Smooth muscle cell (in vitro differentiated cells): Measurements from ENCODE around the gene TOR4A. TPM values are rescaled to one million over a fixed set of nuclear protein-coding genes. Genes with fewer than 3 reads are reported as not detected.
"Not testable (repeated sequence)": the region's sequence is repeated elsewhere in the genome, so short reads cannot be mapped to it uniquely, and the experiment has no call there.

Experiments used
- DNase-seq: peaks from one replicate; lab custom pipeline; 2025; ENCODE audit not compliant: unreplicated experiment; lab: John Stamatoyannopoulos, UW
- H2AFZ ChIP-seq: fragments of 200-600 bp; sonication (generic); 2 replicates; pipeline ENCODE4 v1.6.0; 2016; ENCODE audit warnings: antibody characterized with exemption, low read depth, mild to moderate bottlenecking
- H3F3A ChIP-seq: fragments of 200-600 bp; sonication (generic); 2 replicates; pipeline ENCODE4 v1.6.0; 2017; ENCODE audit warnings: antibody characterized with exemption, low read depth
- H3K27ac ChIP-seq: fragments of 200-600 bp; sonication (generic); 2 replicates; pipeline ENCODE4 v1.5.1; 2016; ENCODE audit warnings: low read depth, mild to moderate bottlenecking
- H3K27me3 ChIP-seq: fragments of 200-600 bp; sonication (generic); 2 replicates; pipeline ENCODE4 v1.6.1; 2016; ENCODE audit warnings: low read depth, mild to moderate bottlenecking
- H3K36me3 ChIP-seq: fragments of 200-600 bp; sonication (generic); 2 replicates; pipeline ENCODE4 v1.5.1; 2016; ENCODE audit warnings: low read depth
- H3K4me1 ChIP-seq: fragments of 200-600 bp; sonication (generic); 2 replicates; pipeline ENCODE4 v1.5.1; 2016; ENCODE audit warnings: low read depth
- H3K4me2 ChIP-seq: fragments of 200-600 bp; sonication (generic); 2 replicates; pipeline ENCODE4 v1.6.0; 2016; ENCODE audit warnings: mild to moderate bottlenecking
- H3K4me3 ChIP-seq: fragments of 200-600 bp; sonication (generic); 2 replicates; pipeline ENCODE4 v1.5.1; 2016; ENCODE audit warnings: mild to moderate bottlenecking
- H3K79me2 ChIP-seq: fragments of 200-600 bp; sonication (generic); 2 replicates; pipeline ENCODE4 v1.6.0; 2016; ENCODE audit warnings: low read depth, mild to moderate bottlenecking
- H3K9ac ChIP-seq: fragments of 200-600 bp; sonication (generic); 2 replicates; pipeline ENCODE4 v1.6.0; 2016; ENCODE audit warnings: low read depth
- H3K9me3 ChIP-seq: fragments of 200-600 bp; sonication (generic); replicated peaks from 2 replicates; pipeline ENCODE4 v1.5.1; 2016; ENCODE audit warnings: low read depth
- H4K20me1 ChIP-seq: fragments of 200-600 bp; sonication (generic); 2 replicates; pipeline ENCODE4 v1.6.0; 2016; ENCODE audit warnings: low read depth
- CTCF ChIP-seq: fragments of 200-600 bp; sonication (generic); IDR thresholded peaks from 2 replicates; pipeline ENCODE4 v1.5.1; 2017; ENCODE audit warnings: borderline replicate concordance, mild to moderate bottlenecking, antibody characterized with exemption; ENCODE audit not compliant: insufficient read depth, poor library complexity, severe bottlenecking
- WGBS: methylation state at CpG from one replicate; pipeline ENCODE4 v1.1.7; 2016; ENCODE audit warnings: low lambda C conversion rate; 5-methylcytosine and 5-hydroxymethylcytosine counted together
- polyA plus RNA-seq: library from polyadenylated mRNA; unstranded; fragments of >200 nt; fragmentation: Nextera tagmentation; extraction: Ambion mirVana; gene quantifications from 2 replicates; pipeline ENCODE4 v1.2.1, GENCODE V29; 2016
- total RNA-seq: library from RNA; depleted of rRNA; stranded (reverse); fragments of >200 nt; gene quantifications from 2 replicates; pipeline ENCODE4 v1.2.3, GENCODE V29; 2014

Gene TOR4A
- total and polyA plus RNA-seq, 2 experiments from 2014 or later, result 5.5 to 6.3 TPM

GRCh38 chr9:137240841-137241489 lies 36.6 kb upstream of the TOR4A start, which contains the start of gene TUBB4B:
TUBB4B (plus strand) TSS chr9:137241287; CDS start chr9:137241361, 74 bp downstream.
- Histone ChIP-seq H3K9me3 (no peaks in the 10 kb centered on the region), H2AFZ (peak within 1 kb of the TSS; percentile 86), H3K4me3 (peak within 1 kb of the TSS; percentile 93), H3K79me2 (peaks cover 38% of the 10 kb centered on the region), H3K4me1 (peaks cover 13% of the 10 kb centered on the region), H3K27me3 (no peaks in the 10 kb centered on the region), H3K4me2 (peak within 1 kb of the TSS; percentile 100), H4K20me1 (peaks cover 42% of the 10 kb centered on the region), H3K9ac (peak within 1 kb of the TSS; percentile 90), H3K27ac (peak within 1 kb of the TSS; percentile 93), H3K36me3 (no peaks in the 10 kb centered on the region), H3F3A (peaks cover 25% of the 10 kb centered on the region)
- TF ChIP-seq CTCF, result no peak
- DNase-seq, result peak; percentile 100
- WGBS, result 1% methylated on average over 63 of the region's 67 CpGs

GRCh38 chr9:137241490-137242268 lies 35.8 kb upstream of the TOR4A start:
- peak overlapping the region; percentile 100 for H3K4me2 ChIP-seq
- no peak for DNase-seq
- peak overlapping the region; percentile 90 for H3K9ac ChIP-seq
- peak overlapping the region; percentile 93 for H3K4me3 ChIP-seq
- H4K20me1 ChIP-seq, result peaks cover 38% of the 10 kb centered on the region
- H3K27me3 ChIP-seq, result no peaks in the 10 kb centered on the region
- H2AFZ ChIP-seq, result no peak overlapping the region
- H3F3A ChIP-seq, result peaks cover 25% of the 10 kb centered on the region
- H3K79me2 ChIP-seq, result peaks cover 38% of the 10 kb centered on the region
- 7% methylated on average over 29 of the region's 83 CpGs for WGBS
- no peaks in the 10 kb centered on the region for H3K9me3 ChIP-seq
- H3K36me3 ChIP-seq, result no peaks in the 10 kb centered on the region
- H3K4me1 ChIP-seq, result peaks cover 7% of the 10 kb centered on the region
- TF ChIP-seq CTCF, result no peak
- H3K27ac ChIP-seq, result peak overlapping the region; percentile 86

GRCh38 chr9:137242269-137243203 lies 35.0 kb upstream of the TOR4A start:
- H3K9ac ChIP-seq, result peak overlapping the region; percentile 90
- peaks cover 32% of the 10 kb centered on the region for H4K20me1 ChIP-seq
- H3K4me1 ChIP-seq, result peaks cover 5% of the 10 kb centered on the region
- H3K27ac ChIP-seq, result peak overlapping the region; percentile 86
- no peak for TF ChIP-seq CTCF
- H3K4me2 ChIP-seq, result peak overlapping the region; percentile 100
- WGBS, result 80% methylated on average over 36 of the region's 36 CpGs
- H3K36me3 ChIP-seq, result no peaks in the 10 kb centered on the region
- H3F3A ChIP-seq, result peaks cover 25% of the 10 kb centered on the region
- H3K79me2 ChIP-seq, result peaks cover 38% of the 10 kb centered on the region
- H3K27me3 ChIP-seq, result no peaks in the 10 kb centered on the region
- DNase-seq, result no peak
- no peak overlapping the region for H2AFZ ChIP-seq
- H3K4me3 ChIP-seq, result peak overlapping the region; percentile 93
- no peaks in the 10 kb centered on the region for H3K9me3 ChIP-seq

- not testable (repeated sequence) for H3K9me3 ChIP-seq, H3K4me1 ChIP-seq, H3K9ac ChIP-seq, H3K36me3 ChIP-seq, H3K27me3 ChIP-seq, H3K27ac ChIP-seq, DNase-seq, H3K4me3 ChIP-seq, H2AFZ ChIP-seq
- H4K20me1 ChIP-seq, result peaks cover 28% of the 10 kb centered on the region
- peaks cover 25% of the 10 kb centered on the region for H3F3A ChIP-seq
- WGBS, result 94% methylated on average over 18 of the region's 18 CpGs
- H3K79me2 ChIP-seq, result peaks cover 38% of the 10 kb centered on the region
- peak overlapping the region; percentile 100 for H3K4me2 ChIP-seq
These were observed 34.3 kb upstream of the TOR4A start for GRCh38 chr9:137243266-137243625.
